ENCODE results near the gene C1QL2.

The C1QL2 gene

GRCh38 chr2:119201815-119202214, 43.3 kb upstream of the C1QL2 start:
- DNase-seq (ENCODE audit: low read depth), result no peak
- TF ChIP-seq, protein P1, sequence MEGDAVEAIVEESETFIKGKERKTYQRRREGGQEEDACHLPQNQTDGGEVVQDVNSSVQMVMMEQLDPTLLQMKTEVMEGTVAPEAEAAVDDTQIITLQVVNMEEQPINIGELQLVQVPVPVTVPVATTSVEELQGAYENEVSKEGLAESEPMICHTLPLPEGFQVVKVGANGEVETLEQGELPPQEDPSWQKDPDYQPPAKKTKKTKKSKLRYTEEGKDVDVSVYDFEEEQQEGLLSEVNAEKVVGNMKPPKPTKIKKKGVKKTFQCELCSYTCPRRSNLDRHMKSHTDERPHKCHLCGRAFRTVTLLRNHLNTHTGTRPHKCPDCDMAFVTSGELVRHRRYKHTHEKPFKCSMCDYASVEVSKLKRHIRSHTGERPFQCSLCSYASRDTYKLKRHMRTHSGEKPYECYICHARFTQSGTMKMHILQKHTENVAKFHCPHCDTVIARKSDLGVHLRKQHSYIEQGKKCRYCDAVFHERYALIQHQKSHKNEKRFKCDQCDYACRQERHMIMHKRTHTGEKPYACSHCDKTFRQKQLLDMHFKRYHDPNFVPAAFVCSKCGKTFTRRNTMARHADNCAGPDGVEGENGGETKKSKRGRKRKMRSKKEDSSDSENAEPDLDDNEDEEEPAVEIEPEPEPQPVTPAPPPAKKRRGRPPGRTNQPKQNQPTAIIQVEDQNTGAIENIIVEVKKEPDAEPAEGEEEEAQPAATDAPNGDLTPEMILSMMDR (conservative IDR thresholded peaks at IDR 0.05; ENCODE audit: low read depth, low read length), result no peak
- H3K4me3 ChIP-seq (ENCODE audit: low read length), result no peak overlapping the region

GRCh38 chr2:119198240-119198840, 39.8 kb upstream of the C1QL2 start:
- DNase-seq (ENCODE audit: low read depth), result no peak
- TF ChIP-seq, protein P1 (conservative IDR thresholded peaks at IDR 0.05; ENCODE audit: low read depth, low read length), result no peak
- H3K4me3 ChIP-seq (ENCODE audit: low read length), result no peak overlapping the region

GRCh38 chr2:119197529-119198239, 39.1 kb upstream of the C1QL2 start:
- H3K4me3 ChIP-seq (ENCODE audit: low read length), result no peak overlapping the region
- TF ChIP-seq, protein P1 (conservative IDR thresholded peaks at IDR 0.05; ENCODE audit: low read depth, low read length), result no peak
- DNase-seq (ENCODE audit: low read depth), result no peak

- no peak overlapping the region for H3K4me3 ChIP-seq (ENCODE audit: low read length)
- TF ChIP-seq, protein P1 (conservative IDR thresholded peaks at IDR 0.05; ENCODE audit: low read depth, low read length), result no peak
- DNase-seq (ENCODE audit: low read depth), result no peak
Measured at GRCh38 chr2:119197126-119197405, 38.5 kb upstream of the C1QL2 start.

GRCh38 chr2:119196301-119197125, 38.0 kb upstream of the C1QL2 start:
- H3K4me3 ChIP-seq (ENCODE audit: low read length), result no peak overlapping the region
- DNase-seq (ENCODE audit: low read depth), result no peak
- TF ChIP-seq, protein P1 (conservative IDR thresholded peaks at IDR 0.05; ENCODE audit: low read depth, low read length), result no peak

GRCh38 chr2:119195887-119196286, 37.3 kb upstream of the C1QL2 start:
- TF ChIP-seq, protein P1 (conservative IDR thresholded peaks at IDR 0.05; ENCODE audit: low read depth, low read length), result no peak
- DNase-seq (ENCODE audit: low read depth), result no peak
- H3K4me3 ChIP-seq (ENCODE audit: low read length), result no peak overlapping the region

All from retinal pigment epithelial cell (primary cell).